B cell (primary cell): ENCODE data around the gene ADGRD2. TPM values are rescaled to one million over a fixed set of nuclear protein-coding genes. Genes with fewer than 3 reads are reported as not detected.

ENCODE experiments used
- ATAC-seq: fragments of 200-7000 bp; cut with Tn5 transposase; one replicate; pipeline ENCODE4 v1.10.0; 2021; ENCODE audit warnings: low read depth, mild to moderate bottlenecking, moderate number of reproducible peaks, moderate library complexity
- CTCF ChIA-PET: fragments of 350-600 bp; sonication (Branson Sonifier 250); formaldehyde crosslinking; loops from one replicate; lab custom pipeline; 2021; ENCODE audit warnings: antibody characterized with exemption, inconsistent platforms; lab: Charles Lee
- POLR2A ChIA-PET: fragments of 350-600 bp; sonication (Branson Sonifier 250); formaldehyde crosslinking; loops from one replicate; lab custom pipeline; 2021; ENCODE audit warnings: antibody characterized with exemption; lab: Charles Lee
- DNase-seq: peaks from one replicate; pipeline ENCODE4 v3.0.0; 2013
- H2AFZ ChIP-seq: 2 replicates; pipeline ENCODE4 v1.6.1; 2012; ENCODE audit warnings: mild to moderate bottlenecking, low read depth, low read length; ENCODE audit not compliant: insufficient read depth, poor library complexity, severe bottlenecking
- H3K27ac ChIP-seq, 2 donors: 1 replicate in 1 of 2; 2 replicates in 1 of 2; pipeline ENCODE4 v1.5.1; 2012 to 2013; ENCODE audit warnings: low read length in 2 of 2, mild to moderate bottlenecking in 2 of 2, moderate library complexity in 1 of 2
- H3K27me3 ChIP-seq, 4 experiments: fragments of 200-600 bp in 1 of 4; sonication (generic) in 1 of 4; replicated peaks in 1 of 4; 1 replicate in 2 of 4; 2 replicates in 2 of 4; pipeline versions ENCODE4 v1.6.1 to v1.7.0; 2013 to 2016; ENCODE audit warnings: low read length in 3 of 4, mild to moderate bottlenecking in 2 of 4, mixed read lengths in 1 of 4, moderate library complexity in 1 of 4; ENCODE audit not compliant: insufficient read depth in 4 of 4, control insufficient read depth in 3 of 4; ENCODE audit errors: control extremely low read depth in 1 of 4
- H3K36me3 ChIP-seq, 2 experiments: replicated peaks in 1 of 2; 1 replicate in 1 of 2; 2 replicates in 1 of 2; pipeline versions ENCODE4 v1.6.1 to v1.7.1; 2013; ENCODE audit warnings: low read length in 1 of 2; ENCODE audit not compliant: insufficient read depth in 2 of 2, control insufficient read depth in 1 of 2; ENCODE audit errors: control extremely low read depth in 1 of 2, extremely low read depth in 1 of 2
- H3K4me1 ChIP-seq, 2 donors: fragments of 200-600 bp in 1 of 2; sonication (generic) in 1 of 2; 1 replicate in 1 of 2; 2 replicates in 1 of 2; pipeline versions ENCODE4 v1.5.1 to v1.6.1; 2013 to 2017; ENCODE audit warnings: low read length in 2 of 2; ENCODE audit not compliant: control insufficient read depth in 2 of 2, insufficient read depth in 2 of 2
- H3K4me2 ChIP-seq: replicated peaks from 2 replicates; pipeline ENCODE3; 2012; ENCODE audit warnings: mild to moderate bottlenecking, low read depth, low read length; ENCODE audit not compliant: poor library complexity, severe bottlenecking
- H3K4me3 ChIP-seq, 5 experiments: fragments of 200-600 bp in 1 of 5; sonication (generic) in 1 of 5; 1 replicate in 3 of 5; 2 replicates in 2 of 5; pipeline versions ENCODE4 v1.5.1 to v1.7.0; 2011 to 2016; ENCODE audit warnings: low read length in 4 of 5, mild to moderate bottlenecking in 4 of 5, low read depth in 2 of 5, control low read depth in 1 of 5, moderate library complexity in 1 of 5; ENCODE audit not compliant: insufficient read depth in 1 of 5; ENCODE audit errors: control extremely low read depth in 1 of 5, extremely low read depth in 1 of 5
- H3K79me2 ChIP-seq: fragments of 200-600 bp; sonication (generic); one replicate; pipeline ENCODE4 v1.6.0; 2016; ENCODE audit warnings: low read length; ENCODE audit not compliant: control insufficient read depth, insufficient read depth
- H3K9ac ChIP-seq: fragments of 200-600 bp; sonication (generic); 2 replicates; pipeline ENCODE4 v1.6.1; 2017; ENCODE audit warnings: mild to moderate bottlenecking, low read length, moderate library complexity
- H3K9me3 ChIP-seq, 3 donors: one replicate each; pipeline versions ENCODE4 v1.6.1 to v1.7.1; 2013; ENCODE audit warnings: low read length in 2 of 3; ENCODE audit not compliant: control insufficient read depth in 2 of 3, insufficient read depth in 1 of 3; ENCODE audit errors: control extremely low read depth in 1 of 3
- H4K20me1 ChIP-seq: 2 replicates; pipeline ENCODE4 v1.6.0; 2012; ENCODE audit warnings: mild to moderate bottlenecking, low read length; ENCODE audit not compliant: insufficient read depth, control insufficient read depth, poor library complexity, severe bottlenecking
- H3K27ac Mint-ChIP-seq: one replicate; pipeline ENCODE4 v1.8.0; 2021; ENCODE audit warnings: mixed read lengths
- H3K27me3 Mint-ChIP-seq: one replicate; pipeline ENCODE4 v1.8.0; 2021; ENCODE audit warnings: mixed read lengths
- H3K4me1 Mint-ChIP-seq: one replicate; pipeline ENCODE4 v1.8.0; 2021; ENCODE audit warnings: mixed read lengths
- H3K4me3 Mint-ChIP-seq: one replicate; pipeline ENCODE4 v1.8.0; 2021; ENCODE audit warnings: mixed read lengths
- H3K9me3 Mint-ChIP-seq: one replicate; pipeline ENCODE4 v1.8.0; 2022; ENCODE audit warnings: mixed read lengths; ENCODE audit not compliant: insufficient read depth
- CTCF ChIP-seq: fragments of 200-600 bp; IDR thresholded peaks from one replicate; pipeline ENCODE4 v1.8.0; 2022; ENCODE audit warnings: antibody characterized with exemption, mild to moderate bottlenecking
- EZH2 ChIP-seq: IDR thresholded peaks from 2 replicates; pipeline ENCODE4 v1.6.1; 2012; ENCODE audit warnings: borderline replicate concordance, low read depth, mild to moderate bottlenecking, moderate library complexity, low read length; ENCODE audit not compliant: insufficient read depth, poor library complexity, severe bottlenecking
- WGBS: methylation state at CpG from one replicate; pipeline ENCODE4 v1.1.5; 2013; ENCODE audit warnings: missing lambda C conversion rate; ENCODE audit not compliant: insufficient coverage; 5-methylcytosine and 5-hydroxymethylcytosine counted together
- intact Hi-C: fragments of 100-400 bp; cut with micrococcal nuclease; formaldehyde crosslinking; loops from one replicate; pipeline ENCODE4 v1.10.0; 2022
- polyA plus RNA-seq: library from polyadenylated mRNA; depleted of rRNA; stranded (reverse); fragments of >200 nt; gene quantifications from 2 replicates; pipeline ENCODE4 v1.2.3, GENCODE V29; 2012
- total RNA-seq, 2 donors: library from RNA; stranded (reverse); fragments of 120-200 nt in 1 of 2; gene quantifications; 1 replicate in 1 of 2; 2 replicates in 1 of 2; pipeline versions ENCODE4 v1.2.3 to v1.2.4, GENCODE V29; 2013 to 2022

The ADGRD2 gene
- total and polyA plus RNA-seq, 2 donors (not counting 1 experiment from before 2014, with no cell fraction given) = not detected

- Histone ChIP-seq H3K36me3 (no peaks in the 10 kb centered on the region), H4K20me1 (no peaks in the 10 kb centered on the region), H3K4me2 (no peak overlapping the region), H3K79me2 (no peaks in the 10 kb centered on the region), H3K4me3 (no peak overlapping the region), H2AFZ (no peak overlapping the region), H3K4me1 (peaks cover 7 to 9% of the 10 kb centered on the region in 2 donors), H3K9ac (no peak overlapping the region), H3K27me3 (peaks cover 0 to 44% (median 5%) of the 10 kb centered on the region in 4 experiments), H3K9me3 (peaks cover 0 to 7% (median 0%) of the 10 kb centered on the region in 3 donors), H3K27ac (no peak overlapping the region)
- POLR2A ChIA-PET = no interaction called here
- Mint-ChIP-seq H3K27me3 (peaks cover 25% of the 10 kb centered on the region), H3K27ac (no peak overlapping the region), H3K4me3 (no peak overlapping the region), H3K4me1 (peaks cover 10% of the 10 kb centered on the region), H3K9me3 (no peaks in the 10 kb centered on the region)
- CTCF ChIA-PET = no interaction called here
- no peak for DNase-seq
- no peak for ATAC-seq
- intact Hi-C loops = no loop called here
- WGBS = 100% methylated on average over 5 of the region's 8 CpGs
- TF ChIP-seq EZH2 = no peak
- no peak for TF ChIP-seq CTCF
Measured at GRCh38 chr9:124506433-124506832, 56.2 kb downstream of the ADGRD2 start.

- Histone ChIP-seq H3K9ac (no peak within 1 kb of the TSS), H3K27ac (no peak within 1 kb of the TSS), H4K20me1 (no peaks in the 10 kb centered on the region), H3K9me3 (peaks cover 0 to 7% (median 0%) of the 10 kb centered on the region in 3 donors), H3K36me3 (no peaks in the 10 kb centered on the region), H3K4me3 (no peak within 1 kb of the TSS), H3K79me2 (no peaks in the 10 kb centered on the region), H3K4me2 (no peak within 1 kb of the TSS), H3K4me1 (peaks cover 7 to 9% of the 10 kb centered on the region in 2 donors), H2AFZ (no peak within 1 kb of the TSS), H3K27me3 (peaks cover 0 to 36% (median 5%) of the 10 kb centered on the region in 4 experiments)
- Mint-ChIP-seq H3K4me1 (peaks cover 10% of the 10 kb centered on the region), H3K27ac (no peak within 1 kb of the TSS), H3K4me3 (no peak within 1 kb of the TSS), H3K9me3 (no peaks in the 10 kb centered on the region), H3K27me3 (peaks cover 27% of the 10 kb centered on the region)
- 95% methylated on average over 26 of the region's 34 CpGs for WGBS
- ATAC-seq (no peak), DNase-seq (no peak)
- CTCF ChIA-PET = no interaction called here
- POLR2A ChIA-PET = no interaction called here
- intact Hi-C loops = no loop called here
- no peak for TF ChIP-seq CTCF
- TF ChIP-seq EZH2 = no peak
Measured at GRCh38 chr9:124506931-124507879, 57.0 kb downstream of the ADGRD2 start, which contains the start of gene NR5A1. TSS of gene NR5A1 (minus strand) at chr9:124507399. CDS start at chr9:124503395, 4,004 bp downstream.
